A673 (cell line): ENCODE measurements around the gene PRTN3.

Experiments used
- EZH2 ChIP-seq: fragments of 200-600 bp; sonication (generic); IDR thresholded peaks from 2 replicates; pipeline ENCODE4 v1.6.1; 2017; ENCODE audit warnings: borderline replicate concordance, low read depth, mild to moderate bottlenecking, mixed read lengths, antibody characterized with exemption, low read length; ENCODE audit not compliant: poor library complexity, severe bottlenecking
- TF ChIP-seq, protein P1 (sequence below): fragments of 300-800, 200-600 bp; sonication (generic); conservative IDR thresholded peaks from 2 replicates; pipeline ENCODE4 v1.5.1; 2017; ENCODE audit warnings: low read depth, mild to moderate bottlenecking, antibody characterized with exemption, low read length, moderate library complexity, mixed read lengths

GRCh38 chr19:821231-821824 lies 19.5 kb upstream of the PRTN3 start:
- TF ChIP-seq, protein P1, sequence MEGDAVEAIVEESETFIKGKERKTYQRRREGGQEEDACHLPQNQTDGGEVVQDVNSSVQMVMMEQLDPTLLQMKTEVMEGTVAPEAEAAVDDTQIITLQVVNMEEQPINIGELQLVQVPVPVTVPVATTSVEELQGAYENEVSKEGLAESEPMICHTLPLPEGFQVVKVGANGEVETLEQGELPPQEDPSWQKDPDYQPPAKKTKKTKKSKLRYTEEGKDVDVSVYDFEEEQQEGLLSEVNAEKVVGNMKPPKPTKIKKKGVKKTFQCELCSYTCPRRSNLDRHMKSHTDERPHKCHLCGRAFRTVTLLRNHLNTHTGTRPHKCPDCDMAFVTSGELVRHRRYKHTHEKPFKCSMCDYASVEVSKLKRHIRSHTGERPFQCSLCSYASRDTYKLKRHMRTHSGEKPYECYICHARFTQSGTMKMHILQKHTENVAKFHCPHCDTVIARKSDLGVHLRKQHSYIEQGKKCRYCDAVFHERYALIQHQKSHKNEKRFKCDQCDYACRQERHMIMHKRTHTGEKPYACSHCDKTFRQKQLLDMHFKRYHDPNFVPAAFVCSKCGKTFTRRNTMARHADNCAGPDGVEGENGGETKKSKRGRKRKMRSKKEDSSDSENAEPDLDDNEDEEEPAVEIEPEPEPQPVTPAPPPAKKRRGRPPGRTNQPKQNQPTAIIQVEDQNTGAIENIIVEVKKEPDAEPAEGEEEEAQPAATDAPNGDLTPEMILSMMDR, result no peak
- no peak for TF ChIP-seq EZH2
